Tibial nerve (tissue), 4 donors: ENCODE data around the gene NLRP7.

ENCODE experiments used
- EP300 ChIP-seq, 2 donors: sonication (generic); formaldehyde crosslinking; IDR thresholded peaks; one replicate each; pipeline ENCODE4 v1.6.1; 2017; ENCODE audit warnings: antibody characterized with exemption in 2 of 2, mild to moderate bottlenecking in 1 of 2
- POLR2A ChIP-seq, 2 donors: fragments of 450-650 bp; IDR thresholded peaks; one replicate each; pipeline ENCODE4 v1.6.1; 2017; ENCODE audit warnings: antibody characterized with exemption in 2 of 2, mild to moderate bottlenecking in 2 of 2, moderate library complexity in 2 of 2
- TF ChIP-seq, protein P1 (sequence below), 5 experiments: fragments of 200-600 bp in 3 of 5; fragments of 450-650 bp in 2 of 5; sonication (generic) in 3 of 5; IDR thresholded peaks; one replicate each; pipeline ENCODE4 v1.5.1; 2016 to 2019; ENCODE audit warnings: antibody characterized with exemption in 5 of 5, mild to moderate bottlenecking in 3 of 5, moderate library complexity in 2 of 5

- TF ChIP-seq POLR2A (IDR thresholded peaks at IDR 0.05), result no peak
- TF ChIP-seq, protein P1, sequence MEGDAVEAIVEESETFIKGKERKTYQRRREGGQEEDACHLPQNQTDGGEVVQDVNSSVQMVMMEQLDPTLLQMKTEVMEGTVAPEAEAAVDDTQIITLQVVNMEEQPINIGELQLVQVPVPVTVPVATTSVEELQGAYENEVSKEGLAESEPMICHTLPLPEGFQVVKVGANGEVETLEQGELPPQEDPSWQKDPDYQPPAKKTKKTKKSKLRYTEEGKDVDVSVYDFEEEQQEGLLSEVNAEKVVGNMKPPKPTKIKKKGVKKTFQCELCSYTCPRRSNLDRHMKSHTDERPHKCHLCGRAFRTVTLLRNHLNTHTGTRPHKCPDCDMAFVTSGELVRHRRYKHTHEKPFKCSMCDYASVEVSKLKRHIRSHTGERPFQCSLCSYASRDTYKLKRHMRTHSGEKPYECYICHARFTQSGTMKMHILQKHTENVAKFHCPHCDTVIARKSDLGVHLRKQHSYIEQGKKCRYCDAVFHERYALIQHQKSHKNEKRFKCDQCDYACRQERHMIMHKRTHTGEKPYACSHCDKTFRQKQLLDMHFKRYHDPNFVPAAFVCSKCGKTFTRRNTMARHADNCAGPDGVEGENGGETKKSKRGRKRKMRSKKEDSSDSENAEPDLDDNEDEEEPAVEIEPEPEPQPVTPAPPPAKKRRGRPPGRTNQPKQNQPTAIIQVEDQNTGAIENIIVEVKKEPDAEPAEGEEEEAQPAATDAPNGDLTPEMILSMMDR (IDR thresholded peaks at IDR 0.05), result no peak
- TF ChIP-seq EP300 (IDR thresholded peaks at IDR 0.05), result no peak
Observed at GRCh38 chr19:54937926-54938325, 9.4 kb downstream of the NLRP7 start.
